SU-DHL-6 (cell line): Measurements from ENCODE around the gene NT5DC3.

ENCODE experiments used
- EZH2phosphoT487 ChIP-seq: fragments of 200-600 bp; sonication (generic), shearing (Covaris generic); conservative IDR thresholded peaks from 2 replicates; pipeline ENCODE4 v1.6.1; 2018; ENCODE audit warnings: mild to moderate bottlenecking, antibody characterized with exemption, low read length, moderate library complexity, mixed read lengths
- TF ChIP-seq, protein P1 (sequence below): fragments of 200-600 bp; sonication (generic); IDR thresholded peaks from one replicate; pipeline ENCODE4 v1.5.1; 2017; ENCODE audit warnings: antibody characterized with exemption, mild to moderate bottlenecking, low read length, moderate library complexity; ENCODE audit not compliant: insufficient read depth, poor library complexity, severe bottlenecking

DNA sequence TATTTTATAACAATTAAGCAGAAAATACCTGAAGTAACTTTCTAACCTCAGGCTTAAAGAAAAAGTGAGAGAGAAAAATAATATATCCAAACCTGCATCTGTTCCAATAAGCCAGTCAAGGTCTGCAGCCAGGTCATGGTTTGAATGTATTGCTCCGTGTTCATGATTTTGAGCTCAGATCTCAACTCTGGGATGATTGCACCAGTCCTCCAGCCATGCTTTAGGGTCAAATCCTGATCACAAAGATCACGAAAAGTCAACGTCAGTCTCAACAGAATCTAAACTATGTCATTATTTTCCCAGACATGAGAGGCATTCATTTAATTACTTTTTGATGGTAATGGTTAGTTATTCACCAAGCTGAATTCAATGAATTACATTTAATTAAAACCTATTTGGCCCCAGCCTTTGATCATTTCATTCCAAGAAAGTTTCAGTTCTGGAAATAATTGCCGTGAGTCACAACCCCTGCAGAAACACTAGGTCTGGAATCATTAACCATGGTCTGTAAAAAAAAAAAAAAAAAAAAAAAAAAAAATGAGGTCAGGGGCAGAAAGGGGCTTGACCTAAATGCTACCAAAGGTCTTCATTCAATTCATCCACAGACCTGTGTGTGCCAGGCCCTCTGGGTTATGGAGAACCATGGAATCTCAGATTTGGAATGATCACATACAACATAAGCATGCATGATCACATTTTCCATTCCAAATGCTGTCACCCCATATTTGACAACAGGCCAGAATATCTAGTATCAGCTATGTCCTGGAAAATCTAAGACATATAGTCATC is 55.6 kb downstream of the NT5DC3 start:
- TF ChIP-seq, protein P1, sequence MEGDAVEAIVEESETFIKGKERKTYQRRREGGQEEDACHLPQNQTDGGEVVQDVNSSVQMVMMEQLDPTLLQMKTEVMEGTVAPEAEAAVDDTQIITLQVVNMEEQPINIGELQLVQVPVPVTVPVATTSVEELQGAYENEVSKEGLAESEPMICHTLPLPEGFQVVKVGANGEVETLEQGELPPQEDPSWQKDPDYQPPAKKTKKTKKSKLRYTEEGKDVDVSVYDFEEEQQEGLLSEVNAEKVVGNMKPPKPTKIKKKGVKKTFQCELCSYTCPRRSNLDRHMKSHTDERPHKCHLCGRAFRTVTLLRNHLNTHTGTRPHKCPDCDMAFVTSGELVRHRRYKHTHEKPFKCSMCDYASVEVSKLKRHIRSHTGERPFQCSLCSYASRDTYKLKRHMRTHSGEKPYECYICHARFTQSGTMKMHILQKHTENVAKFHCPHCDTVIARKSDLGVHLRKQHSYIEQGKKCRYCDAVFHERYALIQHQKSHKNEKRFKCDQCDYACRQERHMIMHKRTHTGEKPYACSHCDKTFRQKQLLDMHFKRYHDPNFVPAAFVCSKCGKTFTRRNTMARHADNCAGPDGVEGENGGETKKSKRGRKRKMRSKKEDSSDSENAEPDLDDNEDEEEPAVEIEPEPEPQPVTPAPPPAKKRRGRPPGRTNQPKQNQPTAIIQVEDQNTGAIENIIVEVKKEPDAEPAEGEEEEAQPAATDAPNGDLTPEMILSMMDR, result no peak
- no peak for TF ChIP-seq EZH2phosphoT487
